GM08714 (cell line): ENCODE data around the gene CIB2.
A peak's percentile ranks its signal among the peaks of the same experiment; 100 is the strongest.

Source experiments
- H3K4me3 ChIP-seq: fragments of 200-500 bp; sonication (Bioruptor generic); 2 replicates; pipeline ENCODE4 v1.5.1; 2014; ENCODE audit warnings: mild to moderate bottlenecking, low read length, inconsistent platforms
- ZNF274 ChIP-seq: IDR thresholded peaks from 2 replicates; pipeline ENCODE4 v1.6.1; 2012; ENCODE audit warnings: mild to moderate bottlenecking, low read depth, low read length

The CIB2 gene

GRCh38 chr15:78090422-78091063 is 40.7 kb downstream of the CIB2 start:
- TF ChIP-seq ZNF274: no peak
- no peak overlapping the region for H3K4me3 ChIP-seq

- no peak overlapping the region for H3K4me3 ChIP-seq
- TF ChIP-seq ZNF274: no peak
Measured at GRCh38 chr15:78088773-78089080, 42.5 kb downstream of the CIB2 start.

- no peak overlapping the region for H3K4me3 ChIP-seq
- TF ChIP-seq ZNF274: no peak
Measured at GRCh38 chr15:78087951-78088772, 43.1 kb downstream of the CIB2 start.

GRCh38 chr15:78085928-78086327 is 45.3 kb downstream of the CIB2 start:
- H3K4me3 ChIP-seq: no peak overlapping the region
- no peak for TF ChIP-seq ZNF274

GRCh38 chr15:78084449-78084750 is 46.8 kb downstream of the CIB2 start:
- TF ChIP-seq ZNF274: no peak
- H3K4me3 ChIP-seq: no peak overlapping the region

GRCh38 chr15:78083687-78084448 is 47.4 kb downstream of the CIB2 start:
- TF ChIP-seq ZNF274: no peak
- no peak overlapping the region for H3K4me3 ChIP-seq

GRCh38 chr15:78083186-78083585 is 48.1 kb downstream of the CIB2 start:
- no peak overlapping the region for H3K4me3 ChIP-seq
- TF ChIP-seq ZNF274: no peak

GRCh38 chr15:78082743-78083110 is 48.5 kb downstream of the CIB2 start:
- TF ChIP-seq ZNF274: no peak
- H3K4me3 ChIP-seq: no peak overlapping the region

GRCh38 chr15:78082106-78082742 is 49.0 kb downstream of the CIB2 start:
- TF ChIP-seq ZNF274: no peak
- no peak overlapping the region for H3K4me3 ChIP-seq

GRCh38 chr15:78080088-78080460 is 51.2 kb downstream of the CIB2 start:
- no peak overlapping the region for H3K4me3 ChIP-seq

GRCh38 chr15:78079298-78080087 is 51.8 kb downstream of the CIB2 start:
- TF ChIP-seq ZNF274: no peak
- no peak overlapping the region for H3K4me3 ChIP-seq

More at GRCh38 chr15:78080088-78080460, 51.2 kb downstream of the CIB2 start:
- no peak for TF ChIP-seq ZNF274

GRCh38 chr15:78077871-78078210 is 53.4 kb downstream of the CIB2 start:
- H3K4me3 ChIP-seq: peak overlapping the region; percentile 79
- no peak for TF ChIP-seq ZNF274

GRCh38 chr15:78077053-78077870 is 54.0 kb downstream of the CIB2 start, which contains the start of gene TBC1D2B:
Gene TBC1D2B (minus strand): TSS chr15:78077711. CDS start chr15:78077652, 59 bp downstream.
- no peak for TF ChIP-seq ZNF274
- peak within 1 kb of the TSS; percentile 79 for H3K4me3 ChIP-seq
